ENCODE results near the gene CD101. TPM values are rescaled to one million over a fixed set of nuclear protein-coding genes. Genes with fewer than 3 reads are reported as not detected.

The CD101 gene
- total RNA-seq, 1 experiment from 2014 or later = 1.8 TPM

- Histone ChIP-seq H3K4me2 (ENCODE audit: insufficient read depth, insufficient read length, low read length) (no peak overlapping the region), H3K9ac (ENCODE audit: extremely low read depth, insufficient read length, low read length) (no peak overlapping the region), H4K91ac (ENCODE audit: insufficient read length, low read depth, low read length) (no peak overlapping the region), H3K4ac (ENCODE audit: low read depth, low read length) (no peak overlapping the region), H2BK20ac (ENCODE audit: low read depth, low read length, poor library complexity, severe bottlenecking) (no peak overlapping the region), H2BK15ac (ENCODE audit: low read depth, low read length) (no peak overlapping the region), H2AFZ (ENCODE audit: low read length) (no peak overlapping the region), H2BK120ac (ENCODE audit: low read depth, low read length, poor library complexity, severe bottlenecking) (no peak overlapping the region), H3K79me1 (ENCODE audit: insufficient read depth, low read depth, low read length, poor library complexity, severe bottlenecking) (no peaks in the 10 kb centered on the region), H3K18ac (ENCODE audit: insufficient read length, low read depth, low read length) (no peak overlapping the region), H4K5ac (ENCODE audit: insufficient read length, low read depth, low read length) (no peak overlapping the region), H3K23ac (ENCODE audit: insufficient read length, low read depth, low read length) (no peak overlapping the region), H3K56ac (ENCODE audit: insufficient read length, low read depth, low read length) (no peak overlapping the region), H3K27me3 (ENCODE audit: insufficient read depth, low read length) (no peaks in the 10 kb centered on the region), H3T11ph (ENCODE audit: low read length) (no peak overlapping the region), H3K14ac (ENCODE audit: insufficient read depth, low read length) (no peak overlapping the region), H4K20me1 (ENCODE audit: control insufficient read depth, insufficient read depth, insufficient read length) (no peaks in the 10 kb centered on the region), H3K4me1 (ENCODE audit: insufficient read depth, low read length) (no peaks in the 10 kb centered on the region), H3K23me2 (ENCODE audit: insufficient read length, low read depth, low read length, poor library complexity, severe bottlenecking) (no peaks in the 10 kb centered on the region), H3K27ac (ENCODE audit: insufficient read length, low read depth, low read length) (no peak overlapping the region), H2AK5ac (ENCODE audit: insufficient read length, low read length) (no peak overlapping the region), H3K79me2 (ENCODE audit: insufficient read depth, low read length) (no peaks in the 10 kb centered on the region), H2BK5ac (ENCODE audit: insufficient read length, low read length) (no peak overlapping the region), H3K9me3 (ENCODE audit: control insufficient read depth, low read depth, low read length) (no peaks in the 10 kb centered on the region), H2BK12ac (ENCODE audit: insufficient read length, low read depth, low read length) (no peak overlapping the region), H4K8ac (replicated peaks; ENCODE audit: insufficient read length, low read depth, low read length) (no peak overlapping the region)
- TF ChIP-seq CTCF (conservative IDR thresholded peaks at IDR 0.05) = no peak
- H3K27ac Mint-ChIP-seq = peak overlapping the region in 1 of 3 experiments; percentile 37; a peak in 2 of 7 replicates
- H3K4me1 Mint-ChIP-seq = peaks cover 2 to 10% of the 10 kb centered on the region in 2 experiments; a peak in 3 of 4 replicates
- no CpG with 5 or more reads among the region's 8 CpGs for WGBS (ENCODE audit: extremely low coverage, insufficient read length, low lambda C conversion rate)
- no peaks in the 10 kb centered on the region for H3K9me3 Mint-ChIP-seq
- H3K27me3 Mint-ChIP-seq (ENCODE audit: low read depth) = no peaks in the 10 kb centered on the region
- H3K4me3 Mint-ChIP-seq = no peak overlapping the region
- H3K36me3 Mint-ChIP-seq (ENCODE audit: insufficient read depth in 1 of 3, low read depth in 3 of 3) = peaks cover 0 to 3% (median 0%) of the 10 kb centered on the region in 3 experiments; a peak in 1 of 7 replicates
- no peak for DNase-seq
These were observed 49.9 kb downstream of the CD101 start for GRCh38 chr1:117051224-117052064.

Measured in H9 (cell line).